ENCODE results near the gene PTPRCAP.

The PTPRCAP gene

DNA sequence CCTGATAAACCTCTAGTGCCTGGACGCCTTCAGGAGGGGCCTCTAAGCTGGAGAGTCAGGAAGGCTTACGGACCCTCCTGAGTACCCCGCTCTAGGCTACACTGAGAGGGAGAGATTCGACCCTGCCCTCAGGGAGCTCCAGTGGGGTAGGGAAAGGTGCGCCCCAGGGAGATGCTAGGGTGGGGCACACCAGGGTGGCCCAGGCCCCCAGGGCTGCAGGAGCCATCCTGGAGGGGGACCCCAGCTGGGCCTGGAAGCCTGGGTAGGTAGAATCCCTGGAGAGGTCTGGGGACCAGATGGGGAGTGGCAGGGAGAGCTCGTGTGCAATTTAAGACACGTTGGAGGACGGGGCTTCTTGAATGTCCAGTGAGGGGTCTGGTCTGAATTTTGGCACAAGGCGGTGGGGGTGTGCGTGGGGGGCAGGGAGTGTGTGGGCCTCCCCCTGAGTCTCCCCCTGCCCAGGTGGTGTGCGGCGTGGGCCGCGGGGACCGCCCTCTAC is 17.3 kb downstream of the PTPRCAP start:
- no peak overlapping the region for H3K27ac ChIP-seq (ENCODE audit: low read depth, low read length)
- WGBS: 43% methylated on average over 15 of the region's 15 CpGs
- peak overlapping the region; percentile 72 for H3K4me3 ChIP-seq (ENCODE audit: low read length)
- peaks cover 14% of the 10 kb centered on the region for H3K27me3 ChIP-seq (ENCODE audit: insufficient read depth, low read length)
- no peaks in the 10 kb centered on the region for H3K9me3 ChIP-seq (ENCODE audit: insufficient read depth, low read depth, low read length)
- H3K36me3 ChIP-seq (ENCODE audit: insufficient read depth, low read length): no peaks in the 10 kb centered on the region
- 0 out of 2 replicates have a peak, but pooled peaks cover 7% of the 10 kb centered on the region for H3K4me1 ChIP-seq (ENCODE audit: insufficient read depth, low read length)
- peak overlapping the region; percentile 82 for H3K9ac ChIP-seq (ENCODE audit: low read depth, low read length)

GRCh38 chr11:67419325-67420049 is 18.0 kb downstream of the PTPRCAP start:
- H3K4me1 ChIP-seq (ENCODE audit: insufficient read depth, low read length): 0 out of 2 replicates have a peak, but pooled peaks cover 7% of the 10 kb centered on the region
- no peaks in the 10 kb centered on the region for H3K9me3 ChIP-seq (ENCODE audit: insufficient read depth, low read depth, low read length)
- no peaks in the 10 kb centered on the region for H3K36me3 ChIP-seq (ENCODE audit: insufficient read depth, low read length)
- WGBS: 96% methylated on average over 21 of the region's 21 CpGs
- no peak overlapping the region for H3K27ac ChIP-seq (ENCODE audit: low read depth, low read length)
- H3K27me3 ChIP-seq (ENCODE audit: insufficient read depth, low read length): peaks cover 21% of the 10 kb centered on the region
- no peak overlapping the region for H3K4me3 ChIP-seq (ENCODE audit: low read length)
- H3K9ac ChIP-seq (ENCODE audit: low read depth, low read length): no peak overlapping the region

DNA sequence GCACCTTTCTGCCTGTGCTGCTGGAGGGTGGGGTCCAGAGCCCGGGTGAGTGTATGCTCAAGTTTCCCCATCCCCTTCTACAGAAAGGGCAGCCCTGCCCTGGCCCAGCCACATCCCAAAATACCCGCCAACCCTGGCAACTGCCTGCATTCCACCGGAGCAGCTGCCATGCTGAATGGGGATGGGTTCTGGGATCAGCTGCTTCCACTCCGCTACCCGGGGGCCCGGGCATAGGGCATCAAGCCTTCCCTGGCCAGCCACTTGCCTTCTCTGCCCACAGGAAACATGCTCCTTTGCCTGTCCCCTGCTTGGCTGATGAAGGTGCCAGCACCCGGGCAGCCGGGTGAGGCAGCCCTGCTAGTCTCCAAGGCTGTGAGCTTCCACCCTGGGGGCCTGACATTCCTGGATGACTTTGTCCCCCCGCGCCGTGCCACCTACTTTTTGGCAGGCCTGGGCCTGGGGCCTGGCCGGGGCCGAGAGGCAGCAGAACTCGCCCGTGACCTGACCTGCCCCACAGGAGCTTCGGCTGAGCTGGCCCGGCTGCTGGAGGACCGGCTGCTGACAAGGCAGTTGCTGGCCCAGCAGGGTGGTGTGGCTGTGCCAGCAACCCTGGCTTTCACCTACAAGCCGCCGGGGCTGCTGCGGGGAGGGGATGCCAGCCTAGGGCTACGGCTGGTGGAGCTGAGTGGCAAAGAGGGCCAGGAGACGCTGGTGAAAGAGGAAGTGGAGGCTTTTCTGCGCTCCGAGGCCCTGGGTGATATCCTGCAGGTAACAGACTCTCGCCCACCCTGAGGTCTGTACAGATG is 18.8 kb downstream of the PTPRCAP start:
- no peaks in the 10 kb centered on the region for H3K9me3 ChIP-seq (ENCODE audit: insufficient read depth, low read depth, low read length)
- no peak overlapping the region for H3K4me3 ChIP-seq (ENCODE audit: low read length)
- H3K27ac ChIP-seq (ENCODE audit: low read depth, low read length): no peak overlapping the region
- H3K9ac ChIP-seq (ENCODE audit: low read depth, low read length): no peak overlapping the region
- WGBS: 92% methylated on average over 26 of the region's 26 CpGs
- H3K27me3 ChIP-seq (ENCODE audit: insufficient read depth, low read length): peaks cover 24% of the 10 kb centered on the region
- 0 out of 2 replicates have a peak, but pooled peaks cover 7% of the 10 kb centered on the region for H3K4me1 ChIP-seq (ENCODE audit: insufficient read depth, low read length)
- H3K36me3 ChIP-seq (ENCODE audit: insufficient read depth, low read length): no peaks in the 10 kb centered on the region

- no peaks in the 10 kb centered on the region for H3K36me3 ChIP-seq (ENCODE audit: insufficient read depth, low read length)
- WGBS: 85% methylated on average over 12 of the region's 12 CpGs
- H3K27me3 ChIP-seq (ENCODE audit: insufficient read depth, low read length): peaks cover 29% of the 10 kb centered on the region
- H3K4me1 ChIP-seq (ENCODE audit: insufficient read depth, low read length): 0 out of 2 replicates have a peak, but pooled peaks cover 7% of the 10 kb centered on the region
- no peak overlapping the region for H3K4me3 ChIP-seq (ENCODE audit: low read length)
- no peak overlapping the region for H3K9ac ChIP-seq (ENCODE audit: low read depth, low read length)
- H3K9me3 ChIP-seq (ENCODE audit: insufficient read depth, low read depth, low read length): no peaks in the 10 kb centered on the region
- no peak overlapping the region for H3K27ac ChIP-seq (ENCODE audit: low read depth, low read length)
These were observed 20.1 kb downstream of the PTPRCAP start for GRCh38 chr11:67417425-67417824.

GRCh38 chr11:67416416-67417335 is 20.8 kb downstream of the PTPRCAP start:
- H3K4me1 ChIP-seq (ENCODE audit: insufficient read depth, low read length): 0 out of 2 replicates have a peak, but pooled peaks cover 7% of the 10 kb centered on the region
- no peak overlapping the region for H3K27ac ChIP-seq (ENCODE audit: low read depth, low read length)
- WGBS: 80% methylated on average over 21 of the region's 21 CpGs

GRCh38 chr11:67415501-67416304 is 21.8 kb downstream of the PTPRCAP start, which contains the start of gene CARNS1:
CARNS1 (plus strand) TSS chr11:67415678; CDS start chr11:67416200, 522 bp downstream.
- 4% methylated on average over 55 of the region's 67 CpGs for WGBS
- H3K4me3 ChIP-seq (ENCODE audit: low read length): peak within 1 kb of the TSS; percentile 52
- H3K27ac ChIP-seq (ENCODE audit: low read depth, low read length): no peak within 1 kb of the TSS
- no peaks in the 10 kb centered on the region for H3K9me3 ChIP-seq (ENCODE audit: insufficient read depth, low read depth, low read length)
- peaks cover 33% of the 10 kb centered on the region for H3K27me3 ChIP-seq (ENCODE audit: insufficient read depth, low read length)
- 0 out of 2 replicates have a peak, but pooled peaks cover 7% of the 10 kb centered on the region for H3K4me1 ChIP-seq (ENCODE audit: insufficient read depth, low read length)
- no peaks in the 10 kb centered on the region for H3K36me3 ChIP-seq (ENCODE audit: insufficient read depth, low read length)
- H3K9ac ChIP-seq (ENCODE audit: low read depth, low read length): no peak within 1 kb of the TSS

More at GRCh38 chr11:67416416-67417335, 20.8 kb downstream of the PTPRCAP start:
- no peak overlapping the region for H3K9ac ChIP-seq (ENCODE audit: low read depth, low read length)
- no peak overlapping the region for H3K4me3 ChIP-seq (ENCODE audit: low read length)
- no peaks in the 10 kb centered on the region for H3K9me3 ChIP-seq (ENCODE audit: insufficient read depth, low read depth, low read length)
- peaks cover 31% of the 10 kb centered on the region for H3K27me3 ChIP-seq (ENCODE audit: insufficient read depth, low read length)
- H3K36me3 ChIP-seq (ENCODE audit: insufficient read depth, low read length): no peaks in the 10 kb centered on the region

- H3K4me1 ChIP-seq (ENCODE audit: insufficient read depth, low read length): peaks cover 8% of the 10 kb centered on the region; the same call in 1 of the 2 replicates
- no peaks in the 10 kb centered on the region for H3K9me3 ChIP-seq (ENCODE audit: insufficient read depth, low read depth, low read length)
- no peak overlapping the region for H3K27ac ChIP-seq (ENCODE audit: low read depth, low read length)
- H3K36me3 ChIP-seq (ENCODE audit: insufficient read depth, low read length): no peaks in the 10 kb centered on the region
- H3K4me3 ChIP-seq (ENCODE audit: low read length): no peak overlapping the region
- H3K27me3 ChIP-seq (ENCODE audit: insufficient read depth, low read length): peaks cover 20% of the 10 kb centered on the region
- WGBS: 80% methylated on average over 1 of the region's 2 CpGs
- no peak overlapping the region for H3K9ac ChIP-seq (ENCODE audit: low read depth, low read length)
These were observed 24.1 kb downstream of the PTPRCAP start for GRCh38 chr11:67413266-67413849.

DNA sequence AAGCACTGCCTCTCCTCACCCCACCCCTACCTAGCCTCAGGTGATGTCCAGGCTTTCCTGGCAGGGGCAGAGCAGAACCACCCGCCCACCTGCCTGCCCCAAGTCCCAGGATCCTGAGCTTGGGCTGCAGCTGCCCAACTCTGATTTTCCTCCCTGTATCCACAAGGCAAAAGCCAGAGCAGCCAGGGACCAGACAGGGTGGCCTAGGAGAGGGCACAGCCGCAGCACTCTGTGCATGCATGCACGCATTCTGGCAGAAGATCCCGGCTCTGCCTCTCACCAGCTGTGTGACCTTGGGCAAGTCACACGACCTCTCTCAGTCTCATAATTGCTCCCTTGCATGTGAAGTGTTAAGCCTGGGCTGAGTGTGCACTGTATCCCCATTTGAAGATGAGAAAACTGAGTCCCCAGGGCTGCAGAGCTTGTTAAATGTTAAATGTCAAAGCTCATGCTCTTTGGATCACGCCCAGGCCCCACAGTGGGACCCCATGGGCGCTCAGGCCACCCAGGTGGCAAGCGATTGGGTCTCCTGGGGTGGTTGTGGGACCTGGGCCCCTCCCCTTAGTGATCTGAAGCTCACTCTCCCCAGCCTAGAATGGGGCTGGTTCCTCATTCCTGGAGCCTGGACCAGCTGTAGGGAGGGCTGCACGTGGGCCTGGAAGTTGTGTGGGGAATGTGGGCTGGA is 24.8 kb downstream of the PTPRCAP start:
- WGBS: 86% methylated on average over 9 of the region's 9 CpGs
- no peak overlapping the region for H3K4me3 ChIP-seq (ENCODE audit: low read length)
- peaks cover 20% of the 10 kb centered on the region for H3K27me3 ChIP-seq (ENCODE audit: insufficient read depth, low read length)
- no peak overlapping the region for H3K27ac ChIP-seq (ENCODE audit: low read depth, low read length)
- peaks cover 8% of the 10 kb centered on the region; the same call in 1 of the 2 replicates for H3K4me1 ChIP-seq (ENCODE audit: insufficient read depth, low read length)
- no peaks in the 10 kb centered on the region for H3K36me3 ChIP-seq (ENCODE audit: insufficient read depth, low read length)
- no peaks in the 10 kb centered on the region for H3K9me3 ChIP-seq (ENCODE audit: insufficient read depth, low read depth, low read length)
- no peak overlapping the region for H3K9ac ChIP-seq (ENCODE audit: low read depth, low read length)

GRCh38 chr11:67411785-67412152 is 25.7 kb downstream of the PTPRCAP start:
- Histone ChIP-seq H3K9me3 (ENCODE audit: insufficient read depth, low read depth, low read length) (no peaks in the 10 kb centered on the region), H3K27ac (ENCODE audit: low read depth, low read length) (no peak overlapping the region), H3K27me3 (ENCODE audit: insufficient read depth, low read length) (peaks cover 20% of the 10 kb centered on the region), H3K9ac (ENCODE audit: low read depth, low read length) (no peak overlapping the region), H3K36me3 (ENCODE audit: insufficient read depth, low read length) (no peaks in the 10 kb centered on the region), H3K4me1 (ENCODE audit: insufficient read depth, low read length) (peaks cover 7% of the 10 kb centered on the region; the same call in 1 of the 2 replicates), H3K4me3 (ENCODE audit: low read length) (no peak overlapping the region)
- WGBS: 81% methylated on average over 7 of the region's 7 CpGs
